H9 (cell line): ENCODE results near the gene ZSWIM6. TPM values are rescaled to one million over a fixed set of nuclear protein-coding genes. Genes with fewer than 3 reads are reported as not detected.

Experiments used
- DNase-seq: peaks from one replicate; pipeline ENCODE4 v3.0.0-alpha.2; 2017
- H2AFZ ChIP-seq: one replicate; pipeline ENCODE4 v1.6.1; 2013; ENCODE audit warnings: mild to moderate bottlenecking, low read length, control low read depth, moderate library complexity
- H2AK5ac ChIP-seq: 2 replicates; pipeline ENCODE4 v1.6.1; 2013; ENCODE audit warnings: low read length, control low read depth, mixed read lengths; ENCODE audit not compliant: insufficient read length
- H2BK120ac ChIP-seq: one replicate; pipeline ENCODE4 v1.6.1; 2013; ENCODE audit warnings: low read depth, mild to moderate bottlenecking, low read length, control low read depth, inconsistent platforms; ENCODE audit not compliant: poor library complexity, severe bottlenecking
- H2BK12ac ChIP-seq: 2 replicates; pipeline ENCODE4 v1.6.1; 2013; ENCODE audit warnings: low read length, control low read depth, mixed read lengths, low read depth; ENCODE audit not compliant: insufficient read length
- H2BK15ac ChIP-seq: 2 replicates; pipeline ENCODE4 v1.6.1; 2013; ENCODE audit warnings: low read depth, low read length, control low read depth
- H2BK20ac ChIP-seq: one replicate; pipeline ENCODE4 v1.6.1; 2013; ENCODE audit warnings: low read depth, mild to moderate bottlenecking, low read length, control low read depth, inconsistent platforms; ENCODE audit not compliant: poor library complexity, severe bottlenecking
- H2BK5ac ChIP-seq: 2 replicates; pipeline ENCODE4 v1.6.1; 2013; ENCODE audit warnings: low read length, control low read depth, mixed read lengths; ENCODE audit not compliant: insufficient read length
- H3K14ac ChIP-seq: 2 replicates; pipeline ENCODE4 v1.6.1; 2013; ENCODE audit warnings: low read length, control low read depth; ENCODE audit not compliant: insufficient read depth
- H3K18ac ChIP-seq: 2 replicates; pipeline ENCODE4 v1.6.1; 2013; ENCODE audit warnings: low read depth, mild to moderate bottlenecking, mixed read lengths, low read length, control low read depth; ENCODE audit not compliant: insufficient read length
- H3K23ac ChIP-seq: 2 replicates; pipeline ENCODE4 v1.6.1; 2013; ENCODE audit warnings: low read length, control low read depth, mixed read lengths, low read depth; ENCODE audit not compliant: insufficient read length
- H3K23me2 ChIP-seq: 2 replicates; pipeline ENCODE4 v1.6.1; 2013; ENCODE audit warnings: low read depth, mild to moderate bottlenecking, mixed read lengths, low read length, control low read depth; ENCODE audit not compliant: insufficient read length, poor library complexity, severe bottlenecking
- H3K27ac ChIP-seq: 2 replicates; pipeline ENCODE4 v1.5.1; 2013; ENCODE audit warnings: low read length, control low read depth, mixed read lengths, low read depth; ENCODE audit not compliant: insufficient read length
- H3K27me3 ChIP-seq: 2 replicates; pipeline ENCODE4 v1.6.1; 2013; ENCODE audit warnings: low read length, control low read depth, inconsistent platforms; ENCODE audit not compliant: insufficient read depth
- H3K4ac ChIP-seq: 2 replicates; pipeline ENCODE4 v1.6.1; 2013; ENCODE audit warnings: low read depth, mild to moderate bottlenecking, control low read depth, inconsistent platforms, low read length, moderate library complexity
- H3K4me1 ChIP-seq: 2 replicates; pipeline ENCODE4 v1.6.1; 2013; ENCODE audit warnings: low read length, control low read depth, inconsistent platforms; ENCODE audit not compliant: insufficient read depth
- H3K4me2 ChIP-seq: 2 replicates; pipeline ENCODE4 v1.6.1; 2013; ENCODE audit warnings: low read length, control low read depth, mixed read lengths; ENCODE audit not compliant: insufficient read length, insufficient read depth
- H3K56ac ChIP-seq: 2 replicates; pipeline ENCODE4 v1.6.1; 2013; ENCODE audit warnings: low read depth, mild to moderate bottlenecking, mixed read lengths, low read length, control low read depth; ENCODE audit not compliant: insufficient read length
- H3K79me1 ChIP-seq: 2 replicates; pipeline ENCODE4 v1.6.1; 2013; ENCODE audit warnings: low read depth, mild to moderate bottlenecking, moderate library complexity, low read length, control low read depth, inconsistent platforms; ENCODE audit not compliant: insufficient read depth, poor library complexity, severe bottlenecking
- H3K79me2 ChIP-seq: 2 replicates; pipeline ENCODE4 v1.6.1; 2013; ENCODE audit warnings: low read length, control low read depth, inconsistent platforms; ENCODE audit not compliant: insufficient read depth
- H3K9ac ChIP-seq: 2 replicates; pipeline ENCODE4 v1.6.1; 2013; ENCODE audit warnings: low read length, control low read depth, mixed read lengths; ENCODE audit not compliant: insufficient read length; ENCODE audit errors: extremely low read depth
- H3K9me3 ChIP-seq: one replicate; pipeline ENCODE4 v1.6.1; 2013; ENCODE audit warnings: low read depth, low read length, inconsistent platforms; ENCODE audit not compliant: control insufficient read depth
- H3T11ph ChIP-seq: one replicate; pipeline ENCODE4 v1.6.1; 2013; ENCODE audit warnings: mild to moderate bottlenecking, low read length, control low read depth, inconsistent platforms
- H4K20me1 ChIP-seq: one replicate; pipeline ENCODE4 v1.6.1; 2013; ENCODE audit not compliant: control insufficient read depth, insufficient read length, insufficient read depth
- H4K5ac ChIP-seq: 2 replicates; pipeline ENCODE4 v1.6.1; 2013; ENCODE audit warnings: low read depth, mild to moderate bottlenecking, mixed read lengths, low read length, control low read depth; ENCODE audit not compliant: insufficient read length
- H4K8ac ChIP-seq: replicated peaks from 2 replicates; pipeline ENCODE4 v1.6.1; 2013; ENCODE audit warnings: low read length, control low read depth, mixed read lengths, low read depth; ENCODE audit not compliant: insufficient read length
- H4K91ac ChIP-seq: 2 replicates; pipeline ENCODE4 v1.6.1; 2013; ENCODE audit warnings: low read depth, mild to moderate bottlenecking, moderate library complexity, mixed read lengths, low read length, control low read depth; ENCODE audit not compliant: insufficient read length
- H3K27ac Mint-ChIP-seq, 3 experiments: 2 replicates in 2 of 3; 3 replicates in 1 of 3; pipeline ENCODE4 v1.8.0; 2020 to 2021; ENCODE audit warnings: mixed read lengths in 3 of 3, mild to moderate bottlenecking in 1 of 3, moderate library complexity in 1 of 3
- H3K27me3 Mint-ChIP-seq: 2 replicates; pipeline ENCODE4 v1.8.0; 2021; ENCODE audit warnings: low read depth, mild to moderate bottlenecking, moderate library complexity, mixed read lengths
- H3K36me3 Mint-ChIP-seq, 3 experiments: 2 replicates in 2 of 3; 3 replicates in 1 of 3; pipeline ENCODE4 v1.8.0; 2020 to 2021; ENCODE audit warnings: low read depth in 3 of 3, mixed read lengths in 3 of 3; ENCODE audit not compliant: insufficient read depth in 1 of 3
- H3K4me1 Mint-ChIP-seq, 2 experiments: 2 replicates each; pipeline ENCODE4 v1.8.0; 2020; ENCODE audit warnings: mixed read lengths in 2 of 2
- H3K4me3 Mint-ChIP-seq, 2 experiments: 2 replicates in 1 of 2; 3 replicates in 1 of 2; pipeline ENCODE4 v1.8.0; 2020 to 2021; ENCODE audit warnings: mild to moderate bottlenecking in 2 of 2, mixed read lengths in 2 of 2, moderate library complexity in 1 of 2
- H3K9me3 Mint-ChIP-seq, 2 experiments: 2 replicates in 1 of 2; 3 replicates in 1 of 2; pipeline ENCODE4 v1.8.0; 2020; ENCODE audit warnings: mild to moderate bottlenecking in 2 of 2, mixed read lengths in 2 of 2, moderate library complexity in 1 of 2
- WGBS: extraction: QIAGEN DNeasy Blood & Tissue Kit; methylation state at CpG from one replicate; pipeline ENCODE4 v1.1.7; 2013; ENCODE audit warnings: missing lambda C conversion rate, low lambda C conversion rate, mixed read lengths; ENCODE audit not compliant: insufficient read length; ENCODE audit errors: extremely low coverage; 5-methylcytosine and 5-hydroxymethylcytosine counted together
- total RNA-seq: library from RNA; stranded (reverse); gene quantifications from 2 replicates; pipeline ENCODE4 v1.2.1, GENCODE V29; 2021
- TF ChIP-seq, protein P1 (sequence below): fragments of 200-600 bp; sonication (generic); conservative IDR thresholded peaks from 3 replicates; pipeline ENCODE4 v1.8.0; 2021; ENCODE audit warnings: antibody characterized with exemption, mild to moderate bottlenecking

The ZSWIM6 gene
- total RNA-seq, 1 experiment from 2014 or later = 11.5 TPM

DNA sequence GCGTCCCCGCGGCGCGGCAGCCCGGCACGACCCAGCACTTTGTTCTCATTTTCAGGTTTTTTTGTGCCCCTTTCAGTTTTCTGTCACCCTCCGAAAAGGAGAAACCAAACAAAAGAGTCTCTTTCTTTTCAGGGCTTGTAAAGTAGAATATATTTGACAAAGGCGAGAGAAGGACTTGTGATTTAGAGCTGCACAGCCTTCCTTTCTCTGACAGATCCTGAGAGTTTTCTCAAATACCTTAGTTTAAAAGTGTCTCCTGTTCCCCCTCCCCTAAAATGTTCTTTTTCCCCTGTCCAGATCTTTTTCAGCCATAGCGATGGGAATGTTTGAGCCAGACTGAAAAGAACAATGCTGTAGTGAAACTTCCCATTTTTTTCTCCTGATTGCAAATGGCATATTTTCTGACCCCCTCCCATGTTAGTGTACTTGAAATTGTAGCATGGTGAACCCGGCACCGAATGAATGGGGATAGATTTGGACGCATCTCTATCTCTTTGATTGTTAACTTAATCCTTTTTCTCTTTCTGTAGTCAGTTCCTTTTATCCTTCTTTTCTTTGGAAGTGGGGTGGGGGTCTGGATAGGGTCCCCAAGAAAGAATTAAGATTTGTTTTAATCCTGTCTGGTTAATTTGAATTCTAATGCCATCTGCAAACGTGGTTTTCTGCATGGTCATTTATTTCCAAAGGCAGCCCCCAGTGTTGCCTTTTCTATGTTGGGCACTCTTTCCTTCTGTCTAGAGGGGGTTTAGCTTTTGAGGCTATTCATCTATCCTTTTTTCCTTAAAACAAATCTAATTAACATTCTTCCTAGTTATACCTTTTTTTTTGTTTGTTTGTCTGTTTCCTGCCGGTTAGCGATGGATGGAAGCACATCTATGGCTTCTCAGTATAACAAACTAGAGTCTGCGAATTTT lies 2.2 kb downstream of the ZSWIM6 start:
- Histone ChIP-seq H2BK120ac (no peak overlapping the region), H3K18ac (no peak overlapping the region), H3K9ac (peak overlapping the region; percentile 36), H3K4me2 (peak overlapping the region; percentile 39), H3K27ac (no peak overlapping the region), H4K5ac (no peak overlapping the region), H2AK5ac (no peak overlapping the region), H2BK20ac (no peak overlapping the region), H3K14ac (no peak overlapping the region), H3T11ph (no peak overlapping the region), H2AFZ (no peak overlapping the region), H3K56ac (no peak overlapping the region), H3K4ac (no peak overlapping the region), H2BK15ac (no peak overlapping the region), H3K23me2 (peaks cover 15% of the 10 kb centered on the region), H2BK5ac (no peak overlapping the region), H4K8ac (no peak overlapping the region), H3K4me1 (no peaks in the 10 kb centered on the region; the same call in 1 of the 2 replicates), H3K79me1 (peaks cover 4% of the 10 kb centered on the region), H4K20me1 (no peaks in the 10 kb centered on the region), H3K23ac (no peak overlapping the region), H4K91ac (no peak overlapping the region), H3K27me3 (peaks cover 21% of the 10 kb centered on the region), H3K9me3 (no peaks in the 10 kb centered on the region), H3K79me2 (no peaks in the 10 kb centered on the region; the same call in 1 of the 2 replicates), H2BK12ac (no peak overlapping the region)
- H3K9me3 Mint-ChIP-seq = no peaks in the 10 kb centered on the region; a peak in 1 of 5 replicates
- peak overlapping the region; percentile 71 to 85 for H3K4me3 Mint-ChIP-seq
- peaks cover 26 to 27% of the 10 kb centered on the region in 2 experiments for H3K4me1 Mint-ChIP-seq
- H3K27ac Mint-ChIP-seq = no peak overlapping the region
- whole genome bisulfite sequencing = no CpG with 5 or more reads among the region's 17 CpGs
- H3K36me3 Mint-ChIP-seq = peaks cover 4 to 10% (median 8%) of the 10 kb centered on the region in 3 experiments; a peak in 6 of 7 replicates
- peaks cover 53% of the 10 kb centered on the region for H3K27me3 Mint-ChIP-seq
- TF ChIP-seq, protein P1, sequence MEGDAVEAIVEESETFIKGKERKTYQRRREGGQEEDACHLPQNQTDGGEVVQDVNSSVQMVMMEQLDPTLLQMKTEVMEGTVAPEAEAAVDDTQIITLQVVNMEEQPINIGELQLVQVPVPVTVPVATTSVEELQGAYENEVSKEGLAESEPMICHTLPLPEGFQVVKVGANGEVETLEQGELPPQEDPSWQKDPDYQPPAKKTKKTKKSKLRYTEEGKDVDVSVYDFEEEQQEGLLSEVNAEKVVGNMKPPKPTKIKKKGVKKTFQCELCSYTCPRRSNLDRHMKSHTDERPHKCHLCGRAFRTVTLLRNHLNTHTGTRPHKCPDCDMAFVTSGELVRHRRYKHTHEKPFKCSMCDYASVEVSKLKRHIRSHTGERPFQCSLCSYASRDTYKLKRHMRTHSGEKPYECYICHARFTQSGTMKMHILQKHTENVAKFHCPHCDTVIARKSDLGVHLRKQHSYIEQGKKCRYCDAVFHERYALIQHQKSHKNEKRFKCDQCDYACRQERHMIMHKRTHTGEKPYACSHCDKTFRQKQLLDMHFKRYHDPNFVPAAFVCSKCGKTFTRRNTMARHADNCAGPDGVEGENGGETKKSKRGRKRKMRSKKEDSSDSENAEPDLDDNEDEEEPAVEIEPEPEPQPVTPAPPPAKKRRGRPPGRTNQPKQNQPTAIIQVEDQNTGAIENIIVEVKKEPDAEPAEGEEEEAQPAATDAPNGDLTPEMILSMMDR = no peak
- no peak for DNase-seq
